HEK293 (cell line): ENCODE data around the gene VILL.

Source experiments
- CTCF ChIA-PET: fragments of 350-600 bp; formaldehyde crosslinking; extraction: SDS; loops from one replicate; lab custom pipeline; 2021; ENCODE audit warnings: antibody characterized with exemption; lab: Yijun Ruan, JAX
- POLR2A ChIA-PET: fragments of 300-600 bp; formaldehyde crosslinking; extraction: SDS; loops from one replicate; lab custom pipeline; 2020; ENCODE audit warnings: antibody characterized with exemption, inconsistent platforms; lab: Yijun Ruan, JAX
- H3K27ac ChIP-seq: fragments of 200-500 bp; sonication (Bioruptor generic); 2 replicates; pipeline ENCODE4 v1.5.1; 2014; ENCODE audit warnings: low read depth, low read length, control low read depth, inconsistent platforms; ENCODE audit errors: extremely low read depth
- H3K36me3 ChIP-seq, 2 experiments: fragments of 200-500 bp in 1 of 2; sonication (Bioruptor generic) in 1 of 2; 1 replicate in 1 of 2; 2 replicates in 1 of 2; pipeline ENCODE4 v1.5.1; 2014 to 2017; ENCODE audit warnings: inconsistent platforms in 2 of 2, low read length in 2 of 2; ENCODE audit not compliant: control insufficient read depth in 2 of 2, insufficient read depth in 1 of 2
- H3K4me1 ChIP-seq: fragments of 200-500 bp; sonication (Bioruptor generic); 2 replicates; pipeline ENCODE4 v1.5.1; 2014; ENCODE audit warnings: mild to moderate bottlenecking, low read length, inconsistent platforms; ENCODE audit not compliant: control insufficient read depth, insufficient read depth
- H3K4me3 ChIP-seq: 2 replicates; pipeline ENCODE4 v1.5.1; 2011; ENCODE audit warnings: low read depth, mild to moderate bottlenecking, control low read depth, low read length, moderate library complexity
- H3K9me3 ChIP-seq: fragments of 200-500 bp; sonication (Bioruptor generic); 2 replicates; pipeline ENCODE4 v1.5.1; 2014; ENCODE audit warnings: low read depth, low read length, inconsistent platforms; ENCODE audit not compliant: control insufficient read depth, insufficient read depth
- EGR2 ChIP-seq: fragments of 450-650 bp; formaldehyde crosslinking; IDR thresholded peaks from 2 replicates; pipeline ENCODE4 v1.5.1; 2016; ENCODE audit warnings: low read depth, missing biosample characterization, missing genetic modification characterization
- GFI1B ChIP-seq: fragments of 450-650 bp; formaldehyde crosslinking; IDR thresholded peaks from 2 replicates; pipeline ENCODE4 v1.5.1; 2016; ENCODE audit warnings: missing biosample characterization, missing genetic modification characterization
- OSR2 ChIP-seq: fragments of 450-650 bp; formaldehyde crosslinking; IDR thresholded peaks from 2 replicates; pipeline ENCODE4 v1.5.1; 2016; ENCODE audit warnings: missing biosample characterization, missing genetic modification characterization
- PRDM1 ChIP-seq: fragments of 450-650 bp; formaldehyde crosslinking; IDR thresholded peaks from 2 replicates; pipeline ENCODE4; 2016; ENCODE audit warnings: missing biosample characterization, missing genetic modification characterization
- TCF7L2 ChIP-seq: IDR thresholded peaks from 2 replicates; pipeline ENCODE4 v1.6.1; 2011; ENCODE audit warnings: low read depth, mild to moderate bottlenecking, inconsistent platforms, low read length, moderate library complexity, borderline replicate concordance
- TRIM28 ChIP-seq: IDR thresholded peaks from 2 replicates; pipeline ENCODE4 v1.6.1; 2011; ENCODE audit warnings: low read length, control low read depth, borderline replicate concordance
- ZBTB20 ChIP-seq: fragments of 450-650 bp; formaldehyde crosslinking; IDR thresholded peaks from 2 replicates; pipeline ENCODE4 v1.5.1; 2016; ENCODE audit warnings: missing biosample characterization, missing genetic modification characterization
- ZNF202 ChIP-seq: fragments of 450-650 bp; formaldehyde crosslinking; IDR thresholded peaks from 2 replicates; pipeline ENCODE4 v1.5.1; 2016; ENCODE audit warnings: missing biosample characterization, missing genetic modification characterization, borderline replicate concordance
- ZNF221 ChIP-seq: fragments of 450-650 bp; formaldehyde crosslinking; IDR thresholded peaks from 2 replicates; pipeline ENCODE4 v1.5.1; 2017; ENCODE audit warnings: missing biosample characterization, missing genetic modification characterization, borderline replicate concordance
- ZNF292 ChIP-seq: fragments of 450-650 bp; formaldehyde crosslinking; IDR thresholded peaks from 2 replicates; pipeline ENCODE4 v1.5.1; 2016; ENCODE audit warnings: low read depth, missing biosample characterization, missing genetic modification characterization, borderline replicate concordance
- ZNF302 ChIP-seq: fragments of 450-650 bp; formaldehyde crosslinking; IDR thresholded peaks from 2 replicates; pipeline ENCODE4 v1.5.1; 2016; ENCODE audit warnings: missing biosample characterization, missing genetic modification characterization, low read depth
- ZNF341 ChIP-seq: fragments of 450-650 bp; formaldehyde crosslinking; IDR thresholded peaks from 2 replicates; pipeline ENCODE4; 2016; ENCODE audit warnings: low read depth, missing biosample characterization, missing genetic modification characterization
- ZNF37A ChIP-seq: fragments of 450-650 bp; IDR thresholded peaks from 2 replicates; pipeline ENCODE4 v1.5.1; 2018; ENCODE audit warnings: missing biosample characterization, missing genetic modification characterization
- ZNF394 ChIP-seq: fragments of 450-650 bp; formaldehyde crosslinking; IDR thresholded peaks from 2 replicates; pipeline ENCODE4 v1.5.1; 2016; ENCODE audit warnings: missing biosample characterization, missing genetic modification characterization, mild to moderate bottlenecking, moderate library complexity, borderline replicate concordance
- ZNF555 ChIP-seq: fragments of 450-650 bp; formaldehyde crosslinking; conservative IDR thresholded peaks from 2 replicates; pipeline ENCODE4 v1.5.1; 2017; ENCODE audit warnings: missing biosample characterization, mild to moderate bottlenecking, missing genetic modification characterization, inconsistent platforms
- TF ChIP-seq, protein P1 (sequence below): fragments of 450-650 bp; formaldehyde crosslinking; IDR thresholded peaks from 2 replicates; pipeline ENCODE4 v1.5.1; 2016; ENCODE audit warnings: missing biosample characterization, missing genetic modification characterization
- TF ChIP-seq, protein P2 (sequence below): fragments of 450-650 bp; formaldehyde crosslinking; IDR thresholded peaks from 2 replicates; pipeline ENCODE4 v1.5.1; 2016; ENCODE audit warnings: missing biosample characterization, missing genetic modification characterization
- TF ChIP-seq, protein P3 (sequence below): fragments of 450-650 bp; formaldehyde crosslinking; IDR thresholded peaks from 2 replicates; pipeline ENCODE4 v1.5.1; 2016; ENCODE audit warnings: missing biosample characterization, missing genetic modification characterization
- TF ChIP-seq, protein P4 (sequence below): fragments of 450-650 bp; formaldehyde crosslinking; IDR thresholded peaks from 2 replicates; pipeline ENCODE4 v1.5.1; 2016; ENCODE audit warnings: missing biosample characterization, missing genetic modification characterization, borderline replicate concordance
- TF ChIP-seq, protein P5 (sequence below): fragments of 450-650 bp; formaldehyde crosslinking; IDR thresholded peaks from 2 replicates; pipeline ENCODE4 v1.5.1; 2016; ENCODE audit warnings: missing biosample characterization, missing genetic modification characterization

Gene VILL

DNA sequence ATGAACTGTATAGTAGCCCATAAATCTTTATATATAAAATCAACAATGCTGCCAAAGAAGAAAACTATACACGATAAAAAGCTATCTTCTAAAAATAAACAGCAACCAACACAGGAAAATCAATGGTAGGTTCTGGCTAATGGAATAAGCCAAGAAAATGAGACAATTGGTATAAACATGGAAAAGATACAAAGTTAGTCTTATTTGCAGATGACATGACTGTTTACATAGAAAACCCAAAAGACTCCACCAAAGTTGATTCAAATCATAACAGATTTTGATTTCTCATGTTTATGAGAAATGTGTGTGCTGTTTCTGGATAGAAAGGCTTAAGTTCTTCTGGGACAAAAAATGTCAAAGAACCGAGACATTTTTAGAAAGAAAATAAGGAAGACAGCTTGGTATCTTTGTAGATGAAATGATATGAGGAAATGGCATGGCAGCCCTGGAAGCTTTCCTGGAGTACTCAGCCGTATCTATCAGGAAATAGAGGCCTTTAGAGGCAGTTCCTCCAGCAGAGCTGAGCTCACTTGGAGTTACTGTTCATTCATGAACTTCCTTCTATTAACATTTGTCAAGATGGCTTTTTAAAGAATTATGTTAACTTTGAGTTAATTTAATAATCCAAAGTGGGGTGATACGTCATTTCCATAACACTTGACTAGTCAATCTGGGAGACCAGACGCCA is 36.7 kb upstream of the VILL start:
- POLR2A ChIA-PET, result no interaction called here
- Histone ChIP-seq H3K36me3 (peaks cover 0 to 6% of the 10 kb centered on the region in 2 experiments; a peak in 1 of 3 replicates), H3K27ac (no peak overlapping the region), H3K4me3 (no peak overlapping the region), H3K9me3 (no peaks in the 10 kb centered on the region), H3K4me1 (no peaks in the 10 kb centered on the region)
- TF ChIP-seq PRDM1 (tag by site-specific recombination) (no peak), ZBTB20 (no peak), TCF7L2 (no peak), ZNF555 (no peak), ZNF302 (no peak), OSR2 (tag by site-specific recombination) (no peak), GFI1B (tag by site-specific recombination) (no peak), ZNF221 (tag by site-specific recombination) (no peak), TRIM28 (no peak)
- TF ChIP-seq, protein P1, sequence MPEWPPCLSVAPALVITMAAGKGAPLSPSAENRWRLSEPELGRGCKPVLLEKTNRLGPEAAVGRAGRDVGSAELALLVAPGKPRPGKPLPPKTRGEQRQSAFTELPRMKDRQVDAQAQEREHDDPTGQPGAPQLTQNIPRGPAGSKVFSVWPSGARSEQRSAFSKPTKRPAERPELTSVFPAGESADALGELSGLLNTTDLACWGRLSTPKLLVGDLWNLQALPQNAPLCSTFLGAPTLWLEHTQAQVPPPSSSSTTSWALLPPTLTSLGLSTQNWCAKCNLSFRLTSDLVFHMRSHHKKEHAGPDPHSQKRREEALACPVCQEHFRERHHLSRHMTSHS (tag by site-specific recombination), result no peak
- TF ChIP-seq, protein P2, sequence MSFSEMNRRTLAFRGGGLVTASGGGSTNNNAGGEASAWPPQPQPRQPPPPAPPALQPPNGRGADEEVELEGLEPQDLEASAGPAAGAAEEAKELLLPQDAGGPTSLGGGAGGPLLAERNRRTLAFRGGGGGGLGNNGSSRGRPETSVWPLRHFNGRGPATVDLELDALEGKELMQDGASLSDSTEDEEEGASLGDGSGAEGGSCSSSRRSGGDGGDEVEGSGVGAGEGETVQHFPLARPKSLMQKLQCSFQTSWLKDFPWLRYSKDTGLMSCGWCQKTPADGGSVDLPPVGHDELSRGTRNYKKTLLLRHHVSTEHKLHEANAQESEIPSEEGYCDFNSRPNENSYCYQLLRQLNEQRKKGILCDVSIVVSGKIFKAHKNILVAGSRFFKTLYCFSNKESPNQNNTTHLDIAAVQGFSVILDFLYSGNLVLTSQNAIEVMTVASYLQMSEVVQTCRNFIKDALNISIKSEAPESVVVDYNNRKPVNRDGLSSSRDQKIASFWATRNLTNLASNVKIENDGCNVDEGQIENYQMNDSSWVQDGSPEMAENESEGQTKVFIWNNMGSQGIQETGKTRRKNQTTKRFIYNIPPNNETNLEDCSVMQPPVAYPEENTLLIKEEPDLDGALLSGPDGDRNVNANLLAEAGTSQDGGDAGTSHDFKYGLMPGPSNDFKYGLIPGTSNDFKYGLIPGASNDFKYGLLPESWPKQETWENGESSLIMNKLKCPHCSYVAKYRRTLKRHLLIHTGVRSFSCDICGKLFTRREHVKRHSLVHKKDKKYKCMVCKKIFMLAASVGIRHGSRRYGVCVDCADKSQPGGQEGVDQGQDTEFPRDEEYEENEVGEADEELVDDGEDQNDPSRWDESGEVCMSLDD, result no peak
- CTCF ChIA-PET, result no interaction called here

DNA sequence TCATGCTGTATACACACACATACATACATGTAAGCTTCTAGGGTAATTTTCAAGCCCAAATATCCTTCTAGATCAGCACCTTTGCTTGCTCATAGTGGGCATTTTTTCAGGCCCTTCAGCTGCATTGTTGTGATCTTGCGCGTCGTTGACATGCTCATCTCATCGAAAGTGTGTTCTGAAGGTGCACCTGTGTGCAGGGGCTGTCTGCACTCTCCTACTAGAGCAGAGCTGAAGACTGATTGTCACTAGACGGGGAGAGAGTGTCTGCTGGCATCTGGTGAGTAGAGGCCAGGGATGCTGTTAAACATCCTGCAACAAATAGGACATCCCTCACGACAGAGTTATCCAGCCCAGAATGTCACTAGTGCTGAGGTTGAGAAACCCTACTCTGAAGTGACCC is 35.7 kb upstream of the VILL start:
- Histone ChIP-seq H3K36me3 (peaks cover 0 to 6% of the 10 kb centered on the region in 2 experiments; a peak in 1 of 3 replicates), H3K4me1 (no peaks in the 10 kb centered on the region), H3K27ac (no peak overlapping the region), H3K4me3 (no peak overlapping the region), H3K9me3 (no peaks in the 10 kb centered on the region)
- ChIA-PET POLR2A (no interaction called here), CTCF (interaction anchor here (0.7 to 1.5 kb wide), 5 partner anchors 12 to 99 kb away, joined by 3 to 5 read pairs (median 3); no protein-coding TSS in a partner anchor)
- TF ChIP-seq EGR2 (tag by site-specific recombination) (no peak), ZNF202 (no peak), ZNF292 (tag by site-specific recombination) (no peak), ZNF341 (no peak), ZNF37A (no peak), ZNF394 (tag by site-specific recombination) (no peak)
- TF ChIP-seq, protein P3, sequence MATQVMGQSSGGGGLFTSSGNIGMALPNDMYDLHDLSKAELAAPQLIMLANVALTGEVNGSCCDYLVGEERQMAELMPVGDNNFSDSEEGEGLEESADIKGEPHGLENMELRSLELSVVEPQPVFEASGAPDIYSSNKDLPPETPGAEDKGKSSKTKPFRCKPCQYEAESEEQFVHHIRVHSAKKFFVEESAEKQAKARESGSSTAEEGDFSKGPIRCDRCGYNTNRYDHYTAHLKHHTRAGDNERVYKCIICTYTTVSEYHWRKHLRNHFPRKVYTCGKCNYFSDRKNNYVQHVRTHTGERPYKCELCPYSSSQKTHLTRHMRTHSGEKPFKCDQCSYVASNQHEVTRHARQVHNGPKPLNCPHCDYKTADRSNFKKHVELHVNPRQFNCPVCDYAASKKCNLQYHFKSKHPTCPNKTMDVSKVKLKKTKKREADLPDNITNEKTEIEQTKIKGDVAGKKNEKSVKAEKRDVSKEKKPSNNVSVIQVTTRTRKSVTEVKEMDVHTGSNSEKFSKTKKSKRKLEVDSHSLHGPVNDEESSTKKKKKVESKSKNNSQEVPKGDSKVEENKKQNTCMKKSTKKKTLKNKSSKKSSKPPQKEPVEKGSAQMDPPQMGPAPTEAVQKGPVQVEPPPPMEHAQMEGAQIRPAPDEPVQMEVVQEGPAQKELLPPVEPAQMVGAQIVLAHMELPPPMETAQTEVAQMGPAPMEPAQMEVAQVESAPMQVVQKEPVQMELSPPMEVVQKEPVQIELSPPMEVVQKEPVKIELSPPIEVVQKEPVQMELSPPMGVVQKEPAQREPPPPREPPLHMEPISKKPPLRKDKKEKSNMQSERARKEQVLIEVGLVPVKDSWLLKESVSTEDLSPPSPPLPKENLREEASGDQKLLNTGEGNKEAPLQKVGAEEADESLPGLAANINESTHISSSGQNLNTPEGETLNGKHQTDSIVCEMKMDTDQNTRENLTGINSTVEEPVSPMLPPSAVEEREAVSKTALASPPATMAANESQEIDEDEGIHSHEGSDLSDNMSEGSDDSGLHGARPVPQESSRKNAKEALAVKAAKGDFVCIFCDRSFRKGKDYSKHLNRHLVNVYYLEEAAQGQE (tag by site-specific recombination), result no peak
- TF ChIP-seq, protein P4, sequence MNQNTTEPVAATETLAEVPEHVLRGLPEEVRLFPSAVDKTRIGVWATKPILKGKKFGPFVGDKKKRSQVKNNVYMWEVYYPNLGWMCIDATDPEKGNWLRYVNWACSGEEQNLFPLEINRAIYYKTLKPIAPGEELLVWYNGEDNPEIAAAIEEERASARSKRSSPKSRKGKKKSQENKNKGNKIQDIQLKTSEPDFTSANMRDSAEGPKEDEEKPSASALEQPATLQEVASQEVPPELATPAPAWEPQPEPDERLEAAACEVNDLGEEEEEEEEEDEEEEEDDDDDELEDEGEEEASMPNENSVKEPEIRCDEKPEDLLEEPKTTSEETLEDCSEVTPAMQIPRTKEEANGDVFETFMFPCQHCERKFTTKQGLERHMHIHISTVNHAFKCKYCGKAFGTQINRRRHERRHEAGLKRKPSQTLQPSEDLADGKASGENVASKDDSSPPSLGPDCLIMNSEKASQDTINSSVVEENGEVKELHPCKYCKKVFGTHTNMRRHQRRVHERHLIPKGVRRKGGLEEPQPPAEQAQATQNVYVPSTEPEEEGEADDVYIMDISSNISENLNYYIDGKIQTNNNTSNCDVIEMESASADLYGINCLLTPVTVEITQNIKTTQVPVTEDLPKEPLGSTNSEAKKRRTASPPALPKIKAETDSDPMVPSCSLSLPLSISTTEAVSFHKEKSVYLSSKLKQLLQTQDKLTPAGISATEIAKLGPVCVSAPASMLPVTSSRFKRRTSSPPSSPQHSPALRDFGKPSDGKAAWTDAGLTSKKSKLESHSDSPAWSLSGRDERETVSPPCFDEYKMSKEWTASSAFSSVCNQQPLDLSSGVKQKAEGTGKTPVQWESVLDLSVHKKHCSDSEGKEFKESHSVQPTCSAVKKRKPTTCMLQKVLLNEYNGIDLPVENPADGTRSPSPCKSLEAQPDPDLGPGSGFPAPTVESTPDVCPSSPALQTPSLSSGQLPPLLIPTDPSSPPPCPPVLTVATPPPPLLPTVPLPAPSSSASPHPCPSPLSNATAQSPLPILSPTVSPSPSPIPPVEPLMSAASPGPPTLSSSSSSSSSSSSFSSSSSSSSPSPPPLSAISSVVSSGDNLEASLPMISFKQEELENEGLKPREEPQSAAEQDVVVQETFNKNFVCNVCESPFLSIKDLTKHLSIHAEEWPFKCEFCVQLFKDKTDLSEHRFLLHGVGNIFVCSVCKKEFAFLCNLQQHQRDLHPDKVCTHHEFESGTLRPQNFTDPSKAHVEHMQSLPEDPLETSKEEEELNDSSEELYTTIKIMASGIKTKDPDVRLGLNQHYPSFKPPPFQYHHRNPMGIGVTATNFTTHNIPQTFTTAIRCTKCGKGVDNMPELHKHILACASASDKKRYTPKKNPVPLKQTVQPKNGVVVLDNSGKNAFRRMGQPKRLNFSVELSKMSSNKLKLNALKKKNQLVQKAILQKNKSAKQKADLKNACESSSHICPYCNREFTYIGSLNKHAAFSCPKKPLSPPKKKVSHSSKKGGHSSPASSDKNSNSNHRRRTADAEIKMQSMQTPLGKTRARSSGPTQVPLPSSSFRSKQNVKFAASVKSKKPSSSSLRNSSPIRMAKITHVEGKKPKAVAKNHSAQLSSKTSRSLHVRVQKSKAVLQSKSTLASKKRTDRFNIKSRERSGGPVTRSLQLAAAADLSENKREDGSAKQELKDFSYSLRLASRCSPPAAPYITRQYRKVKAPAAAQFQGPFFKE (tag by site-specific recombination), result no peak
- TF ChIP-seq, protein P5, sequence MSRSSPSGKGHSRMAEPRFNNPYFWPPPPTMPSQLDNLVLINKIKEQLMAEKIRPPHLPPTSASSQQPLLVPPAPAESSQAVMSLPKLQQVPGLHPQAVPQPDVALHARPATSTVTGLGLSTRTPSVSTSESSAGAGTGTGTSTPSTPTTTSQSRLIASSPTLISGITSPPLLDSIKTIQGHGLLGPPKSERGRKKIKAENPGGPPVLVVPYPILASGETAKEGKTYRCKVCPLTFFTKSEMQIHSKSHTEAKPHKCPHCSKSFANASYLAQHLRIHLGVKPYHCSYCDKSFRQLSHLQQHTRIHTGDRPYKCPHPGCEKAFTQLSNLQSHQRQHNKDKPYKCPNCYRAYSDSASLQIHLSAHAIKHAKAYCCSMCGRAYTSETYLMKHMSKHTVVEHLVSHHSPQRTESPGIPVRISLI (tag by site-specific recombination), result no peak
